Liver (tissue), 3 donors: Measurements from ENCODE around the gene MED27.

ENCODE experiments used
- ATF3 ChIP-seq: IDR thresholded peaks from 2 replicates; pipeline ENCODE4 v1.6.1; 2016; ENCODE audit warnings: antibody characterized with exemption
- CTCF ChIP-seq: fragments of 150-350 bp; IDR thresholded peaks from 2 replicates; pipeline ENCODE4 v1.5.1; 2017; ENCODE audit warnings: improper control_type of control experiment, low read depth, low read length; ENCODE audit not compliant: missing input control
- EGR1 ChIP-seq, 2 donors: IDR thresholded peaks; 2 replicates each; pipeline ENCODE4 v1.6.1; 2016 to 2018; ENCODE audit warnings: antibody characterized with exemption in 2 of 2, low read depth in 2 of 2
- FOXA1 ChIP-seq: IDR thresholded peaks from 2 replicates; pipeline ENCODE4 v1.6.1; 2016; ENCODE audit warnings: antibody characterized with exemption
- GABPA ChIP-seq, 2 donors: IDR thresholded peaks in 1 of 2; conservative IDR thresholded peaks in 1 of 2; 2 replicates each; pipeline ENCODE4 v1.6.1; 2016; ENCODE audit warnings: antibody characterized with exemption in 2 of 2, mild to moderate bottlenecking in 1 of 2, moderate library complexity in 1 of 2
- JUND ChIP-seq, 2 donors: IDR thresholded peaks; 2 replicates each; pipeline ENCODE4 v1.6.1; 2016; ENCODE audit warnings: antibody characterized with exemption in 2 of 2
- MAX ChIP-seq: IDR thresholded peaks from 2 replicates; pipeline ENCODE4 v1.6.1; 2016; ENCODE audit warnings: antibody characterized with exemption
- RAD21 ChIP-seq, 2 donors: IDR thresholded peaks; 2 replicates each; pipeline ENCODE4 v1.6.1; 2016; ENCODE audit warnings: antibody characterized with exemption in 2 of 2, mild to moderate bottlenecking in 2 of 2
- REST ChIP-seq: IDR thresholded peaks from 2 replicates; pipeline ENCODE4 v1.6.1; 2016; ENCODE audit warnings: antibody characterized with exemption, mild to moderate bottlenecking
- RXRA ChIP-seq, 2 donors: IDR thresholded peaks; 2 replicates each; pipeline ENCODE4 v1.6.1; 2017 to 2018; ENCODE audit warnings: antibody characterized with exemption in 2 of 2, mild to moderate bottlenecking in 1 of 2
- SP1 ChIP-seq: IDR thresholded peaks from 2 replicates; pipeline ENCODE4 v1.6.1; 2018; ENCODE audit warnings: antibody characterized with exemption, mild to moderate bottlenecking
- TAF1 ChIP-seq: conservative IDR thresholded peaks from 2 replicates; pipeline ENCODE4 v1.6.1; 2016; ENCODE audit warnings: antibody characterized with exemption, mild to moderate bottlenecking
- YY1 ChIP-seq: IDR thresholded peaks from 2 replicates; pipeline ENCODE4 v1.6.1; 2016; ENCODE audit warnings: antibody characterized with exemption, mild to moderate bottlenecking
- ZBTB33 ChIP-seq: IDR thresholded peaks from 2 replicates; pipeline ENCODE4 v1.6.1; 2016; ENCODE audit warnings: antibody characterized with exemption
- donor health status: healthy.
- donor health status: healthy.

GRCh38 chr9:131961496-131961880 lies 118.2 kb downstream of the MED27 start:
- TF ChIP-seq CTCF = no peak
- TF ChIP-seq SP1 = no peak
- no peak for TF ChIP-seq YY1
- no peak for TF ChIP-seq TAF1
- TF ChIP-seq EGR1 (IDR thresholded peaks at IDR 0.05; ENCODE audit: low read depth in 2 of 2) = no peak
- TF ChIP-seq ATF3 = no peak
- no peak for TF ChIP-seq RAD21 (IDR thresholded peaks at IDR 0.05)
- TF ChIP-seq ZBTB33 = no peak
- no peak for TF ChIP-seq MAX
- TF ChIP-seq RXRA (IDR thresholded peaks at IDR 0.05) = no peak
- TF ChIP-seq REST = no peak
- no peak for TF ChIP-seq JUND (IDR thresholded peaks at IDR 0.05)
- TF ChIP-seq GABPA (IDR thresholded peaks at IDR 0.05 in 1 of 2, conservative IDR thresholded peaks at IDR 0.05 in 1 of 2) = no peak
- TF ChIP-seq FOXA1 = no peak
